Measurements from ENCODE around the gene DYRK1A.
"Not testable (repeated sequence)": the region's sequence is repeated elsewhere in the genome, so short reads cannot be mapped to it uniquely, and the experiment has no call there.

DYRK1A gene

GRCh38 chr21:37530901-37531351 is 164.4 kb downstream of the DYRK1A start:
- DNase-seq = no peak

- no peak for DNase-seq
Observed at GRCh38 chr21:37531431-37531932, 164.9 kb downstream of the DYRK1A start.

GRCh38 chr21:37532868-37533780 is 166.6 kb downstream of the DYRK1A start:
- DNase-seq = peak; percentile 53 to 61

GRCh38 chr21:37534431-37534830 is 167.9 kb downstream of the DYRK1A start:
- no peak for DNase-seq

GRCh38 chr21:37535130-37535529 is 168.6 kb downstream of the DYRK1A start:
- DNase-seq = no peak

- DNase-seq = no peak
Observed at GRCh38 chr21:37535672-37536071, 169.1 kb downstream of the DYRK1A start.

- no peak for DNase-seq
Observed at GRCh38 chr21:37536616-37537278, 170.2 kb downstream of the DYRK1A start.

- no peak for DNase-seq
Observed at GRCh38 chr21:37537391-37537996, 170.9 kb downstream of the DYRK1A start.

- no peak for DNase-seq
Observed at GRCh38 chr21:37538971-37539590, 172.5 kb downstream of the DYRK1A start.

GRCh38 chr21:37541128-37541527 is 174.6 kb downstream of the DYRK1A start:
- not testable (repeated sequence) for DNase-seq

GRCh38 chr21:37542512-37542911 is 175.9 kb downstream of the DYRK1A start:
- DNase-seq = no peak

- DNase-seq = no peak
Observed at GRCh38 chr21:37546299-37546908, 179.8 kb downstream of the DYRK1A start.

- DNase-seq = no peak
Observed at GRCh38 chr21:37546949-37547614, 180.5 kb downstream of the DYRK1A start.

GRCh38 chr21:37547615-37548200 is 181.1 kb downstream of the DYRK1A start:
- DNase-seq = no peak

- DNase-seq = no peak
Observed at GRCh38 chr21:37548521-37548981, 182.0 kb downstream of the DYRK1A start.

GRCh38 chr21:37549730-37550129 is 183.2 kb downstream of the DYRK1A start:
- not testable (repeated sequence) for DNase-seq

- DNase-seq = no peak
Observed at GRCh38 chr21:37550157-37550556, 183.6 kb downstream of the DYRK1A start.

- DNase-seq = no peak
Observed at GRCh38 chr21:37550618-37551330, 184.2 kb downstream of the DYRK1A start.

- no peak for DNase-seq
Observed at GRCh38 chr21:37551331-37551992, 184.9 kb downstream of the DYRK1A start.

- DNase-seq = no peak
Observed at GRCh38 chr21:37551993-37552355, 185.4 kb downstream of the DYRK1A start.
